BJ (cell line): ENCODE results near the gene RAVER1. TPM values are rescaled to one million over a fixed set of nuclear protein-coding genes. Genes with fewer than 3 reads are reported as not detected.

ENCODE experiments used
- CTCF ChIA-PET: fragments of 350-600 bp; formaldehyde crosslinking; extraction: SDS; loops from one replicate; lab custom pipeline; 2021; ENCODE audit warnings: antibody characterized with exemption, inconsistent platforms; lab: Yijun Ruan, JAX
- POLR2A ChIA-PET: fragments of 300-600 bp; sonication (Branson Sonifier 250); formaldehyde crosslinking; extraction: SDS; loops from one replicate; lab custom pipeline; 2021; ENCODE audit warnings: antibody characterized with exemption; lab: Charles Lee
- DNase-seq: peaks from one replicate; pipeline ENCODE4 v3.0.0-alpha.2; 2011; ENCODE audit warnings: low read depth
- H3K27me3 ChIP-seq: 2 replicates; pipeline ENCODE4 v1.6.0; 2011; ENCODE audit warnings: low read length; ENCODE audit not compliant: control insufficient read depth, insufficient read depth
- H3K36me3 ChIP-seq: 2 replicates; pipeline ENCODE4 v1.5.1; 2011; ENCODE audit warnings: low read length; ENCODE audit not compliant: control insufficient read depth, insufficient read depth
- H3K4me3 ChIP-seq: 2 replicates; pipeline ENCODE4 v1.5.1; 2011; ENCODE audit warnings: low read depth, mild to moderate bottlenecking, control low read depth, low read length
- CTCF ChIP-seq: IDR thresholded peaks from 2 replicates; pipeline ENCODE4 v1.5.1; 2011; ENCODE audit warnings: low read depth, mild to moderate bottlenecking, control low read depth, inconsistent platforms, low read length, moderate library complexity; ENCODE audit not compliant: insufficient read depth
- polyA plus RNA-seq: library from polyadenylated mRNA; depleted of rRNA; stranded (reverse); fragments of >200 nt; gene quantifications from 2 replicates; pipeline ENCODE4 v1.2.3, GENCODE V29; 2011

RAVER1 gene
- polyA plus RNA-seq, 1 experiment, result 5.1 TPM

GRCh38 chr19:10306327-10306726, 27.0 kb downstream of the RAVER1 start:
- Histone ChIP-seq H3K36me3 (peaks cover 6% of the 10 kb centered on the region; the same call in 1 of the 2 replicates), H3K27me3 (no peaks in the 10 kb centered on the region), H3K4me3 (no peak overlapping the region)
- DNase-seq, result no peak
- ChIA-PET POLR2A (no interaction called here), CTCF (interaction anchor here (1.4 to 1.5 kb wide), 2 partner anchors 28 to 37 kb away, joined by 3 to 5 read pairs; no protein-coding TSS in a partner anchor)
- no peak for TF ChIP-seq CTCF

- Histone ChIP-seq H3K27me3 (no peaks in the 10 kb centered on the region), H3K4me3 (no peak overlapping the region), H3K36me3 (peaks cover 3% of the 10 kb centered on the region; the same call in 1 of the 2 replicates)
- no peak for TF ChIP-seq CTCF
- no peak for DNase-seq
- ChIA-PET CTCF (interaction anchor here (0.6 to 1.4 kb wide), 2 partner anchors 36 to 37 kb away, joined by 3 to 5 read pairs; no protein-coding TSS in a partner anchor), POLR2A (interaction anchor here (0.6 kb wide), 1 partner anchor 13 kb away, joined by 3 read pairs; no protein-coding TSS in a partner anchor)
Measured at GRCh38 chr19:10305139-10305806, 28.1 kb downstream of the RAVER1 start.

- TF ChIP-seq CTCF, result no peak
- no peaks in the 10 kb centered on the region for H3K27me3 ChIP-seq
- ChIA-PET POLR2A (no interaction called here), CTCF (no interaction called here)
- no peaks in the 10 kb centered on the region; the same call in 1 of the 2 replicates for H3K36me3 ChIP-seq
- H3K4me3 ChIP-seq, result no peak overlapping the region
- DNase-seq, result no peak
Measured at GRCh38 chr19:10299545-10300458, 33.5 kb downstream of the RAVER1 start.

GRCh38 chr19:10295847-10296591, 37.3 kb downstream of the RAVER1 start:
- CTCF ChIA-PET, result interaction anchor here (0.9 kb wide), 1 partner anchor 93 kb away, joined by 3 read pairs; no protein-coding TSS in a partner anchor
- DNase-seq, result no peak
- POLR2A ChIA-PET, result no interaction called here
- Histone ChIP-seq H3K27me3 (peaks cover 8% of the 10 kb centered on the region), H3K4me3 (0 out of 2 replicates have a peak overlapping the region, but pooled peaks have one; percentile 3), H3K36me3 (peaks cover 1% of the 10 kb centered on the region)
- TF ChIP-seq CTCF, result no peak
